Measurements from ENCODE around the gene ANKRD44.

ANKRD44 gene

DNA sequence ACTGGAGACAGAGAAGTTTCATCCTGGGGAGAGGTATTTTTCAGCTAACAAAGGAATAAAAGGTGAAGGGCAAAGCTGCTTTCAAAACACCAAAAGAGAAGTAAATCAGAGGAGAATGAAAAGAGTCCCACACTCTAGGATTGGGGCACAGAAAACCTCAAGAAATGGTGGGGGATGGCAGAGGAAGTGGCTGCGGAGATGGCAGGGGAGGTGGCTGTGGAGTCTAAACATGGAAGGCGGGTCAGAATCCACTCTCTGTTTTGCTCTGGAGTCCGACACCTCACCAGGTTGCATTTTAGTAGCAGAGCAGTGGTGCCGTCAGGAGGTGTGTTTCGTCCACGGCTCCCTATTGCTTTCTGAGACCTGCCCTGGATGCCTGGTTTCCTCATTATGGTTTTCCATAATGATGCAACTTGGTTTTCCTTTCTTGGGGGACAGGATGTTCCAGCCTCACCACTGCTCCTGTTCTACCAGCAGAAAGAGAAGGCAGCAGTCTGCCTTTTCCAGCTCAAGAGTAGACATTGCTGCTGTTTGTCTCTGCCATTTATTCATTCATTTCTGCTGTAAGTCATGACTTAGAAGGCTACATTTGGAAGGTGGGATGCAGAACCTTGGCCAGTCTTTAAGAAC lies 188.7 kb downstream of the ANKRD44 start:
- Histone ChIP-seq H3K27me3 (ENCODE audit: insufficient read depth, low read length, poor library complexity) (no peaks in the 10 kb centered on the region), H3K4me3 (ENCODE audit: low read depth in 1 of 2, low read length in 2 of 2) (no peak overlapping the region), H3K27ac (ENCODE audit: low read length) (no peak overlapping the region), H3K79me2 (ENCODE audit: insufficient read depth, low read length) (no peaks in the 10 kb centered on the region), H4K20me1 (ENCODE audit: insufficient read depth, low read length) (no peaks in the 10 kb centered on the region), H3K36me3 (ENCODE audit: insufficient read depth, low read length) (peaks cover 20% of the 10 kb centered on the region), H3K4me1 (ENCODE audit: insufficient read depth, low read length) (peaks cover 9% of the 10 kb centered on the region; the same call in 1 of the 2 replicates), H3K9me3 (ENCODE audit: insufficient read depth, low read length, severe bottlenecking) (no peaks in the 10 kb centered on the region), H3K4me2 (ENCODE audit: insufficient read depth, low read length) (no peak overlapping the region), H2AFZ (ENCODE audit: low read depth, low read length) (no peak overlapping the region), H3K9ac (ENCODE audit: low read depth, low read length) (no peak overlapping the region)
- TF ChIP-seq EZH2 (IDR thresholded peaks at IDR 0.05; ENCODE audit: borderline replicate concordance, low read depth, low read length, severe bottlenecking), result no peak
- TF ChIP-seq, protein P1, sequence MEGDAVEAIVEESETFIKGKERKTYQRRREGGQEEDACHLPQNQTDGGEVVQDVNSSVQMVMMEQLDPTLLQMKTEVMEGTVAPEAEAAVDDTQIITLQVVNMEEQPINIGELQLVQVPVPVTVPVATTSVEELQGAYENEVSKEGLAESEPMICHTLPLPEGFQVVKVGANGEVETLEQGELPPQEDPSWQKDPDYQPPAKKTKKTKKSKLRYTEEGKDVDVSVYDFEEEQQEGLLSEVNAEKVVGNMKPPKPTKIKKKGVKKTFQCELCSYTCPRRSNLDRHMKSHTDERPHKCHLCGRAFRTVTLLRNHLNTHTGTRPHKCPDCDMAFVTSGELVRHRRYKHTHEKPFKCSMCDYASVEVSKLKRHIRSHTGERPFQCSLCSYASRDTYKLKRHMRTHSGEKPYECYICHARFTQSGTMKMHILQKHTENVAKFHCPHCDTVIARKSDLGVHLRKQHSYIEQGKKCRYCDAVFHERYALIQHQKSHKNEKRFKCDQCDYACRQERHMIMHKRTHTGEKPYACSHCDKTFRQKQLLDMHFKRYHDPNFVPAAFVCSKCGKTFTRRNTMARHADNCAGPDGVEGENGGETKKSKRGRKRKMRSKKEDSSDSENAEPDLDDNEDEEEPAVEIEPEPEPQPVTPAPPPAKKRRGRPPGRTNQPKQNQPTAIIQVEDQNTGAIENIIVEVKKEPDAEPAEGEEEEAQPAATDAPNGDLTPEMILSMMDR (IDR thresholded peaks at IDR 0.05; ENCODE audit: borderline replicate concordance, extremely low read depth, low read length, poor library complexity, severe bottlenecking), result no peak
- DNase-seq (no peak), ATAC-seq (ENCODE audit: insufficient read depth, low read depth) (no peak)

- H3K4me3 ChIP-seq (ENCODE audit: low read depth in 1 of 2, low read length in 2 of 2), result no peak overlapping the region
- H3K27ac ChIP-seq (ENCODE audit: low read length), result no peak overlapping the region
- H3K27me3 ChIP-seq (ENCODE audit: insufficient read depth, low read length, poor library complexity), result no peaks in the 10 kb centered on the region
- no peak for TF ChIP-seq EZH2 (IDR thresholded peaks at IDR 0.05; ENCODE audit: borderline replicate concordance, low read depth, low read length, severe bottlenecking)
- TF ChIP-seq, protein P1 (IDR thresholded peaks at IDR 0.05; ENCODE audit: borderline replicate concordance, extremely low read depth, low read length, poor library complexity, severe bottlenecking), result no peak
- H3K9me3 ChIP-seq (ENCODE audit: insufficient read depth, low read length, severe bottlenecking), result no peaks in the 10 kb centered on the region
- H3K79me2 ChIP-seq (ENCODE audit: insufficient read depth, low read length), result no peaks in the 10 kb centered on the region
- H3K36me3 ChIP-seq (ENCODE audit: insufficient read depth, low read length), result peaks cover 20% of the 10 kb centered on the region
- peaks cover 9% of the 10 kb centered on the region; the same call in 1 of the 2 replicates for H3K4me1 ChIP-seq (ENCODE audit: insufficient read depth, low read length)
- H4K20me1 ChIP-seq (ENCODE audit: insufficient read depth, low read length), result no peaks in the 10 kb centered on the region
- ATAC-seq (ENCODE audit: insufficient read depth, low read depth) (no peak; the same call in 2 of the 3 replicates), DNase-seq (no peak)
- H3K4me2 ChIP-seq (ENCODE audit: insufficient read depth, low read length), result no peak overlapping the region
- no peak overlapping the region for H2AFZ ChIP-seq (ENCODE audit: low read depth, low read length)
- H3K9ac ChIP-seq (ENCODE audit: low read depth, low read length), result no peak overlapping the region
Observed at GRCh38 chr2:197121255-197121654, 189.3 kb downstream of the ANKRD44 start.

DNA sequence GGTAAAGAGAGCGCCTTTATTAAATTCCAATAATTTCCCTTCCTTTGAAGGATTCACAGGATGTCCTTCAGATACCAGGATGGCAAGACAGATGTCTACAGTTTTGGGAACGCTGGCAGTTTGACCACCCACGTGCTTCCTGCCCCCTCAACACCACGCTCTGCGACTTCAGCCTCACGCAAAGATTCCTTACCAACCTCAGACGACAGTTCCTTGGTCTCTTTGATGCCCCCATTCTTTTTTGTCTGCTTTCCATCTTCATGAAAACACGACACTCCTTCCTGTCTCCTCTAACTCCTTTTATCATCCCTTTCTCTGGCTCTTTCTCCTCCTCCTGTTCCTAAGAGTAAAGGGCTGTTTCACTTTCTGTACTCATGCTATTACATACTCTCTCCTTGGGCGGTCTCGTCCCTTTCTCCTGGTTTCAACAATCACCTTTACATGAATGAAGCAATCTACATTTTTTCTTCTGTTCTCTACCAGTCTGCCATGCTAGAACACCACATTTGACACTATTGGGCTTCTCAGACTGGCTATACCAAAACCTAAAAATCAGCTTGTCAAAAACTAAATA lies 194.2 kb downstream of the ANKRD44 start:
- Histone ChIP-seq H4K20me1 (ENCODE audit: insufficient read depth, low read length) (no peaks in the 10 kb centered on the region), H2AFZ (ENCODE audit: low read depth, low read length) (no peak overlapping the region), H3K9ac (ENCODE audit: low read depth, low read length) (no peak overlapping the region), H3K79me2 (ENCODE audit: insufficient read depth, low read length) (no peaks in the 10 kb centered on the region), H3K4me1 (ENCODE audit: insufficient read depth, low read length) (0 out of 2 replicates have a peak, but pooled peaks cover 5% of the 10 kb centered on the region), H3K4me3 (ENCODE audit: low read depth in 1 of 2, low read length in 2 of 2) (no peak overlapping the region), H3K9me3 (ENCODE audit: insufficient read depth, low read length, severe bottlenecking) (no peaks in the 10 kb centered on the region), H3K27ac (ENCODE audit: low read length) (no peak overlapping the region), H3K27me3 (ENCODE audit: insufficient read depth, low read length, poor library complexity) (no peaks in the 10 kb centered on the region), H3K4me2 (ENCODE audit: insufficient read depth, low read length) (no peak overlapping the region), H3K36me3 (ENCODE audit: insufficient read depth, low read length) (peaks cover 13% of the 10 kb centered on the region)
- DNase-seq (no peak), ATAC-seq (ENCODE audit: insufficient read depth, low read depth) (no peak)
- TF ChIP-seq EZH2 (IDR thresholded peaks at IDR 0.05; ENCODE audit: borderline replicate concordance, low read depth, low read length, severe bottlenecking), result no peak
- TF ChIP-seq, protein P1 (IDR thresholded peaks at IDR 0.05; ENCODE audit: borderline replicate concordance, extremely low read depth, low read length, poor library complexity, severe bottlenecking), result no peak
